Measurements from ENCODE around the gene CABP7. TPM values are rescaled to one million over a fixed set of nuclear protein-coding genes. Genes with fewer than 3 reads are reported as not detected.

Gene CABP7
- total and polyA plus RNA-seq, 2 of the 13 experiments (the other 11 are each of a cell fraction or from before 2014, with no cell fraction given), result 0.08 TPM; not detected in 1

DNA sequence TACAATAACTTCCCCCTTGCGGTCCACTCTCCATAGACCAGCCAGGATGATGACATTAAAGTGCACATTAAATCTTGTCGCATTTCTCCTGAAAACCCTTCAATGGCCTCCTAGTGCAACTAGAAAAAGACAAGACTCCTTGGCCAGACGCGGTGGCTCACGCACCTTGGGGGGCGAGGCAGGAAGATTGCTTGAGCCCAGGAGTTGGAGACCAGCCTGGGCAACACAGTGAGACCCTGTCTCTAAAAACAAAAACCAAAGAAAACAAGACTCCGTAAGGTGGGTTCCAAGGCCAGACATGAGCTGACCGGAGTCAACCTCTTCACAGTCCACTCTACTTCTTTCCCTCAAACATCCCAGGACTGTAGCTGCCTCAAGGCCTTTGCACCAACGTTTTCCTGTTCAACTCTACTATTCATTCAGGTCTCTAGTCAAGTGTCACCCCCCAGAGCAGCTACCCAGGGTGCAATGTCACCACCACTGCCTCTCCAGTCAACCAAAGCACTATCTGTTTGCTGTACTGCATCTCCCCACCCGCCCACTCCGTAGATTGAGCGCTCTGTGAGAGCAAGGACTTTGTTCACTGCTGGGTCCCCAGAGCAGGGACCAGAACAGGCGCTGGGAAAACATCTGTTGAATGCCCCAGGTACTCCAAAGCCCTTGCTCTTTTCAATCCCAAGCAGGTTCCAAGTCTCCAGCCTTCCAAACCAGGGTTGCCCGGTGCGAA lies 46.3 kb downstream of the CABP7 start (continued):
- TF ChIP-seq, protein P1, sequence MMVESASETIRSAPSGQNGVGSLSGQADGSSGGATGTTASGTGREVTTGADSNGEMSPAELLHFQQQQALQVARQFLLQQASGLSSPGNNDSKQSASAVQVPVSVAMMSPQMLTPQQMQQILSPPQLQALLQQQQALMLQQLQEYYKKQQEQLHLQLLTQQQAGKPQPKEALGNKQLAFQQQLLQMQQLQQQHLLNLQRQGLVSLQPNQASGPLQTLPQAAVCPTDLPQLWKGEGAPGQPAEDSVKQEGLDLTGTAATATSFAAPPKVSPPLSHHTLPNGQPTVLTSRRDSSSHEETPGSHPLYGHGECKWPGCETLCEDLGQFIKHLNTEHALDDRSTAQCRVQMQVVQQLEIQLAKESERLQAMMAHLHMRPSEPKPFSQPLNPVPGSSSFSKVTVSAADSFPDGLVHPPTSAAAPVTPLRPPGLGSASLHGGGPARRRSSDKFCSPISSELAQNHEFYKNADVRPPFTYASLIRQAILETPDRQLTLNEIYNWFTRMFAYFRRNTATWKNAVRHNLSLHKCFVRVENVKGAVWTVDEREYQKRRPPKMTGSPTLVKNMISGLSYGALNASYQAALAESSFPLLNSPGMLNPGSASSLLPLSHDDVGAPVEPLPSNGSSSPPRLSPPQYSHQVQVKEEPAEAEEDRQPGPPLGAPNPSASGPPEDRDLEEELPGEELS (CRISPR knock-in tag; IDR thresholded peaks at IDR 0.05), result peak; percentile 23
- 0 out of 2 replicates have a peak, but pooled peaks have one; percentile 44 for TF ChIP-seq E2F2 (CRISPR knock-in tag; IDR thresholded peaks at IDR 0.05; ENCODE audit: borderline replicate concordance)
- 0 out of 2 replicates have a peak, but pooled peaks have one; percentile 28 for TF ChIP-seq MEF2D (CRISPR knock-in tag; IDR thresholded peaks at IDR 0.05)
- peak; percentile 28; the same call in 1 of the 2 replicates for TF ChIP-seq ZNF607 (CRISPR knock-in tag; IDR thresholded peaks at IDR 0.05; ENCODE audit: borderline replicate concordance)
- peak; percentile 48; the same call in 1 of the 2 replicates for TF ChIP-seq ZNF589 (CRISPR knock-in tag; conservative IDR thresholded peaks at IDR 0.05)
- TF ChIP-seq TCF12 (IDR thresholded peaks at IDR 0.05), result no peak
- peak; percentile 49; the same call in 1 of the 2 replicates for TF ChIP-seq TCF12 (CRISPR knock-in tag; IDR thresholded peaks at IDR 0.05)
- TF ChIP-seq, protein P2, sequence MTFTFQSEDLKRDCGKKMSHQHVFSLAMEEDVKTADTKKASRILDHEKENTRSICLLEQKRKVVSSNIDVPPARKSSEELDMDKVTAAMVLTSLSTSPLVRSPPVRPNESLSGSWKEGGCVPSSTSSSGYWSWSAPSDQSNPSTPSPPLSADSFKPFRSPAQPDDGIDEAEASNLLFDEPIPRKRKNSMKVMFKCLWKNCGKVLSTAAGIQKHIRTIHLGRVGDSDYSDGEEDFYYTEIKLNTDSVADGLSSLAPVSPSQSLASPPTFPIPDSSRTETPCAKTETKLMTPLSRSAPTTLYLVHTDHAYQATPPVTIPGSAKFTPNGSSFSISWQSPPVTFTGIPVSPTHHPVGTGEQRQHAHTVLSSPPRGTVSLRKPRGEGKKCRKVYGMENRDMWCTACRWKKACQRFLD (CRISPR knock-in tag; IDR thresholded peaks at IDR 0.05; ENCODE audit: borderline replicate concordance), result no peak
- TF ChIP-seq, protein P3, sequence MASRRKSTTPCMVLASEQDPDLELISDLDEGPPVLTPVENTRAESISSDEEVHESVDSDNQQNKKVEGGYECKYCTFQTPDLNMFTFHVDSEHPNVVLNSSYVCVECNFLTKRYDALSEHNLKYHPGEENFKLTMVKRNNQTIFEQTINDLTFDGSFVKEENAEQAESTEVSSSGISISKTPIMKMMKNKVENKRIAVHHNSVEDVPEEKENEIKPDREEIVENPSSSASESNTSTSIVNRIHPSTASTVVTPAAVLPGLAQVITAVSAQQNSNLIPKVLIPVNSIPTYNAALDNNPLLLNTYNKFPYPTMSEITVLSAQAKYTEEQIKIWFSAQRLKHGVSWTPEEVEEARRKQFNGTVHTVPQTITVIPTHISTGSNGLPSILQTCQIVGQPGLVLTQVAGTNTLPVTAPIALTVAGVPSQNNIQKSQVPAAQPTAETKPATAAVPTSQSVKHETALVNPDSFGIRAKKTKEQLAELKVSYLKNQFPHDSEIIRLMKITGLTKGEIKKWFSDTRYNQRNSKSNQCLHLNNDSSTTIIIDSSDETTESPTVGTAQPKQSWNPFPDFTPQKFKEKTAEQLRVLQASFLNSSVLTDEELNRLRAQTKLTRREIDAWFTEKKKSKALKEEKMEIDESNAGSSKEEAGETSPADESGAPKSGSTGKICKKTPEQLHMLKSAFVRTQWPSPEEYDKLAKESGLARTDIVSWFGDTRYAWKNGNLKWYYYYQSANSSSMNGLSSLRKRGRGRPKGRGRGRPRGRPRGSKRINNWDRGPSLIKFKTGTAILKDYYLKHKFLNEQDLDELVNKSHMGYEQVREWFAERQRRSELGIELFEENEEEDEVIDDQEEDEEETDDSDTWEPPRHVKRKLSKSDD (CRISPR knock-in tag; IDR thresholded peaks at IDR 0.05; ENCODE audit: low read depth), result no peak
- TF ChIP-seq KLF13 (CRISPR knock-in tag; IDR thresholded peaks at IDR 0.05), result 0 out of 2 replicates have a peak, but pooled peaks have one; percentile 64
- 0 out of 2 replicates have a peak, but pooled peaks have one; percentile 8 for TF ChIP-seq ZNF460 (CRISPR knock-in tag; IDR thresholded peaks at IDR 0.05; ENCODE audit: borderline replicate concordance)
- 0 out of 2 replicates have a peak, but pooled peaks have one; percentile 26 for TF ChIP-seq PRMT3 (CRISPR knock-in tag; IDR thresholded peaks at IDR 0.05; ENCODE audit: borderline replicate concordance, low read depth)
- TF ChIP-seq, protein P4, sequence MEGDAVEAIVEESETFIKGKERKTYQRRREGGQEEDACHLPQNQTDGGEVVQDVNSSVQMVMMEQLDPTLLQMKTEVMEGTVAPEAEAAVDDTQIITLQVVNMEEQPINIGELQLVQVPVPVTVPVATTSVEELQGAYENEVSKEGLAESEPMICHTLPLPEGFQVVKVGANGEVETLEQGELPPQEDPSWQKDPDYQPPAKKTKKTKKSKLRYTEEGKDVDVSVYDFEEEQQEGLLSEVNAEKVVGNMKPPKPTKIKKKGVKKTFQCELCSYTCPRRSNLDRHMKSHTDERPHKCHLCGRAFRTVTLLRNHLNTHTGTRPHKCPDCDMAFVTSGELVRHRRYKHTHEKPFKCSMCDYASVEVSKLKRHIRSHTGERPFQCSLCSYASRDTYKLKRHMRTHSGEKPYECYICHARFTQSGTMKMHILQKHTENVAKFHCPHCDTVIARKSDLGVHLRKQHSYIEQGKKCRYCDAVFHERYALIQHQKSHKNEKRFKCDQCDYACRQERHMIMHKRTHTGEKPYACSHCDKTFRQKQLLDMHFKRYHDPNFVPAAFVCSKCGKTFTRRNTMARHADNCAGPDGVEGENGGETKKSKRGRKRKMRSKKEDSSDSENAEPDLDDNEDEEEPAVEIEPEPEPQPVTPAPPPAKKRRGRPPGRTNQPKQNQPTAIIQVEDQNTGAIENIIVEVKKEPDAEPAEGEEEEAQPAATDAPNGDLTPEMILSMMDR (CRISPR knock-in tag; IDR thresholded peaks at IDR 0.05), result 0 out of 2 replicates have a peak, but pooled peaks have one; percentile 8
- TF ChIP-seq ZNF235 (CRISPR knock-in tag; IDR thresholded peaks at IDR 0.05; ENCODE audit: borderline replicate concordance), result 0 out of 2 replicates have a peak, but pooled peaks have one; percentile 19
- TF ChIP-seq, protein P5, sequence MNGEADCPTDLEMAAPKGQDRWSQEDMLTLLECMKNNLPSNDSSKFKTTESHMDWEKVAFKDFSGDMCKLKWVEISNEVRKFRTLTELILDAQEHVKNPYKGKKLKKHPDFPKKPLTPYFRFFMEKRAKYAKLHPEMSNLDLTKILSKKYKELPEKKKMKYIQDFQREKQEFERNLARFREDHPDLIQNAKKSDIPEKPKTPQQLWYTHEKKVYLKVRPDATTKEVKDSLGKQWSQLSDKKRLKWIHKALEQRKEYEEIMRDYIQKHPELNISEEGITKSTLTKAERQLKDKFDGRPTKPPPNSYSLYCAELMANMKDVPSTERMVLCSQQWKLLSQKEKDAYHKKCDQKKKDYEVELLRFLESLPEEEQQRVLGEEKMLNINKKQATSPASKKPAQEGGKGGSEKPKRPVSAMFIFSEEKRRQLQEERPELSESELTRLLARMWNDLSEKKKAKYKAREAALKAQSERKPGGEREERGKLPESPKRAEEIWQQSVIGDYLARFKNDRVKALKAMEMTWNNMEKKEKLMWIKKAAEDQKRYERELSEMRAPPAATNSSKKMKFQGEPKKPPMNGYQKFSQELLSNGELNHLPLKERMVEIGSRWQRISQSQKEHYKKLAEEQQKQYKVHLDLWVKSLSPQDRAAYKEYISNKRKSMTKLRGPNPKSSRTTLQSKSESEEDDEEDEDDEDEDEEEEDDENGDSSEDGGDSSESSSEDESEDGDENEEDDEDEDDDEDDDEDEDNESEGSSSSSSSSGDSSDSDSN (CRISPR knock-in tag; IDR thresholded peaks at IDR 0.05), result peak; percentile 66
